SH-SY5Y (cell line): ENCODE measurements around the gene RIC8A.

Experiments
- GATA2 ChIP-seq: IDR thresholded peaks from 2 replicates; pipeline ENCODE4 v1.6.1; 2011; ENCODE audit warnings: mild to moderate bottlenecking, low read depth, low read length
- GATA3 ChIP-seq: IDR thresholded peaks from 2 replicates; pipeline ENCODE4 v1.6.1; 2011; ENCODE audit warnings: low read depth, mild to moderate bottlenecking, low read length, moderate library complexity

DNA sequence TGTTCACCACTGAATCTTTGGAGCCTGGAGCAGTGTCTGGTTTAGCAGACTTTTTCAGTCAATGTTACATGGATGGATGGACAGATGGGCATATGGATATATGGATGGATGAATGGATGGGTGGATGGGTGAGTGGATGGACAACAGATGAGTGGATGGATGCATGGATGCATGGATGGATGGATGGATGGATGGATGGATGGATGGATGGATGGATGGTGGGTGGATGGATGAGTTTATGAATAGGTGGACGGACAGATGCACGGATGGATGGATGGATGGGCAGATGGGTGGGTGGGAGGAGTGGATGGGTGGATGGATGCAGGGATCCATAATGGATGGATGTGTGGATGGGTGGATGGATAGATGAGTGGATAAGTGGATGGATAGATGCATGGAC is 48.3 kb downstream of the RIC8A start:
- TF ChIP-seq GATA2 (no peak), GATA3 (no peak)
